MCF 10A (cell line): ENCODE data around the gene AMH. TPM values are rescaled to one million over a fixed set of nuclear protein-coding genes. Genes with fewer than 3 reads are reported as not detected.

Experiments
- BruUV-seq: library from RNA; stranded (reverse); fragments of 400-500 nt; replicated peaks from 2 replicates; lab custom pipeline; 2021; lab: Mats Ljungman, UMichigan
- CTCF ChIA-PET: fragments of 300-600 bp; sonication (Branson Sonifier 250); formaldehyde crosslinking; extraction: SDS; loops from one replicate; lab custom pipeline; 2021; ENCODE audit warnings: antibody characterized with exemption, inconsistent platforms; lab: Yijun Ruan, JAX
- POLR2A ChIA-PET: fragments of 300-600, 350-650 bp; sonication (Branson Sonifier 250); formaldehyde crosslinking; extraction: SDS; loops from one replicate; lab custom pipeline; 2020; ENCODE audit warnings: antibody characterized with exemption, inconsistent platforms; lab: Yijun Ruan, JAX
- DNase-seq: peaks from one replicate; pipeline ENCODE4 v3.0.0-alpha.2; 2018; ENCODE audit not compliant: unreplicated experiment
- H3K27ac Mint-ChIP-seq: one replicate; pipeline ENCODE4 v1.8.0; 2022; ENCODE audit warnings: mild to moderate bottlenecking, low read depth, mixed read lengths; ENCODE audit not compliant: unreplicated experiment
- H3K27me3 Mint-ChIP-seq: one replicate; pipeline ENCODE4 v1.8.0; 2022; ENCODE audit warnings: mixed read lengths; ENCODE audit not compliant: insufficient read depth, unreplicated experiment
- H3K36me3 Mint-ChIP-seq: one replicate; pipeline ENCODE4 v1.8.0; 2022; ENCODE audit warnings: mild to moderate bottlenecking, moderate library complexity, mixed read lengths; ENCODE audit not compliant: insufficient read depth, unreplicated experiment
- H3K4me1 Mint-ChIP-seq: one replicate; pipeline ENCODE4 v1.8.0; 2022; ENCODE audit warnings: mixed read lengths; ENCODE audit not compliant: insufficient read depth, unreplicated experiment
- H3K4me3 Mint-ChIP-seq: one replicate; pipeline ENCODE4 v1.8.0; 2022; ENCODE audit warnings: mild to moderate bottlenecking, moderate library complexity, mixed read lengths; ENCODE audit not compliant: unreplicated experiment
- H3K9me3 Mint-ChIP-seq: one replicate; pipeline ENCODE4 v1.8.0; 2022; ENCODE audit warnings: mixed read lengths; ENCODE audit not compliant: unreplicated experiment
- intact Hi-C: fragments of 100-400 bp; cut with micrococcal nuclease; formaldehyde crosslinking; loops from 2 replicates; pipeline ENCODE4 v1.14.1; 2022
- total RNA-seq: library from RNA; stranded (reverse); gene quantifications from 2 replicates; pipeline ENCODE4 v1.2.3, GENCODE V29; 2022
- TF ChIP-seq, protein P1 (sequence below): fragments of 200-600 bp; IDR thresholded peaks from one replicate; pipeline ENCODE4 v1.8.0; 2022; ENCODE audit warnings: antibody characterized with exemption, mild to moderate bottlenecking; ENCODE audit not compliant: unreplicated experiment

The AMH gene
- total RNA-seq, 1 experiment from 2014 or later: 11.9 TPM

GRCh38 chr19:2269244-2270156 is 20.4 kb downstream of the AMH start:
- POLR2A ChIA-PET: interaction anchor here (0.6 to 5.3 kb wide), 12 partner anchors 9 to 681 kb away, joined by 3 to 79 read pairs (median 4); partner anchors contain the start of genes ABHD17A, DOT1L, LSM7 and SPPL2B
- H3K36me3 Mint-ChIP-seq: peaks cover 46% of the 10 kb centered on the region
- H3K4me3 Mint-ChIP-seq: peak overlapping the region; percentile 91

DNA sequence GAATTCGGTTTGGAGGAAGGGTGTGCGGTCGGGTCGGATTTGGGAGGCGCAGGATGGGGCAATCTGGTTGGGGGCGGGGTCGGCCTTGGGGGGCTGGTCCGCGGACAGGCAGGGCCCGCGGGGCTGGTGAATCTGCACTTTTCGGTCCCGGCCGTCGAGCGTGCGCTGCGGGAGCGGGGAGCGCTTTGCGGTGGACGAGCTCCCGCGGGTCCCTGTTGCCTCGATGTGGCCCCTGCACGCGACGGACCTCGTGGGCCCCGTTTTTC is 21.0 kb downstream of the AMH start:
- Mint-ChIP-seq H3K4me3 (peak overlapping the region; percentile 91), H3K9me3 (no peaks in the 10 kb centered on the region), H3K27ac (peak overlapping the region; percentile 88), H3K36me3 (peaks cover 52% of the 10 kb centered on the region), H3K4me1 (peaks cover 26% of the 10 kb centered on the region), H3K27me3 (no peaks in the 10 kb centered on the region)
- intact Hi-C loops: loop anchor here (10.0 kb wide), 1 partner anchor 345 kb away; no protein-coding TSS in a partner anchor
- peak; percentile 47 for DNase-seq
- no TSS peak for BruUV-seq
- POLR2A ChIA-PET: interaction anchor here (0.6 to 5.3 kb wide), 14 partner anchors 9 to 421 kb away, joined by 3 to 79 read pairs (median 4); partner anchors contain the start of genes ABHD17A, DOT1L, LSM7 and SPPL2B
- CTCF ChIA-PET: no interaction called here
- TF ChIP-seq, protein P1, sequence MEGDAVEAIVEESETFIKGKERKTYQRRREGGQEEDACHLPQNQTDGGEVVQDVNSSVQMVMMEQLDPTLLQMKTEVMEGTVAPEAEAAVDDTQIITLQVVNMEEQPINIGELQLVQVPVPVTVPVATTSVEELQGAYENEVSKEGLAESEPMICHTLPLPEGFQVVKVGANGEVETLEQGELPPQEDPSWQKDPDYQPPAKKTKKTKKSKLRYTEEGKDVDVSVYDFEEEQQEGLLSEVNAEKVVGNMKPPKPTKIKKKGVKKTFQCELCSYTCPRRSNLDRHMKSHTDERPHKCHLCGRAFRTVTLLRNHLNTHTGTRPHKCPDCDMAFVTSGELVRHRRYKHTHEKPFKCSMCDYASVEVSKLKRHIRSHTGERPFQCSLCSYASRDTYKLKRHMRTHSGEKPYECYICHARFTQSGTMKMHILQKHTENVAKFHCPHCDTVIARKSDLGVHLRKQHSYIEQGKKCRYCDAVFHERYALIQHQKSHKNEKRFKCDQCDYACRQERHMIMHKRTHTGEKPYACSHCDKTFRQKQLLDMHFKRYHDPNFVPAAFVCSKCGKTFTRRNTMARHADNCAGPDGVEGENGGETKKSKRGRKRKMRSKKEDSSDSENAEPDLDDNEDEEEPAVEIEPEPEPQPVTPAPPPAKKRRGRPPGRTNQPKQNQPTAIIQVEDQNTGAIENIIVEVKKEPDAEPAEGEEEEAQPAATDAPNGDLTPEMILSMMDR: no peak

More at GRCh38 chr19:2269244-2270156, 20.4 kb downstream of the AMH start:
- intact Hi-C loops: loop anchor here (10.0 kb wide), 1 partner anchor 345 kb away; no protein-coding TSS in a partner anchor
- TF ChIP-seq, protein P1: no peak
- Mint-ChIP-seq H3K27ac (peak overlapping the region; percentile 88), H3K4me1 (peaks cover 26% of the 10 kb centered on the region), H3K27me3 (no peaks in the 10 kb centered on the region), H3K9me3 (no peaks in the 10 kb centered on the region)
- BruUV-seq: TSS peak; percentile 63
- CTCF ChIA-PET: interaction anchor here (0.6 kb wide), 1 partner anchor 32 kb away, joined by 3 read pairs; no protein-coding TSS in a partner anchor
- peak; percentile 97 for DNase-seq

- ChIA-PET CTCF (interaction anchor here (2.5 kb wide), 1 partner anchor 32 kb away, joined by 20 read pairs; no protein-coding TSS in a partner anchor), POLR2A (interaction anchor here (0.6 to 5.3 kb wide), 20 partner anchors 10 to 421 kb away, joined by 3 to 79 read pairs (median 3); partner anchors contain the start of genes ABHD17A, AP3D1, DOT1L and LSM7)
- Mint-ChIP-seq H3K36me3 (peaks cover 53% of the 10 kb centered on the region), H3K4me3 (peak overlapping the region; percentile 91), H3K27ac (peak overlapping the region; percentile 88), H3K9me3 (no peaks in the 10 kb centered on the region), H3K4me1 (peaks cover 26% of the 10 kb centered on the region), H3K27me3 (no peaks in the 10 kb centered on the region)
- intact Hi-C loops: loop anchor here (10.0 kb wide), 1 partner anchor 344 kb away; no protein-coding TSS in a partner anchor
- TF ChIP-seq, protein P1: no peak
- peak; percentile 84 for DNase-seq
- TSS peak; percentile 45 for BruUV-seq
These were observed 21.5 kb downstream of the AMH start for GRCh38 chr19:2270423-2271233.
